Measurements from ENCODE around the gene TDP2. TPM values are rescaled to one million over a fixed set of nuclear protein-coding genes. Genes with fewer than 3 reads are reported as not detected.

Gene TDP2
- total RNA-seq, 1 donor from 2014 or later = 11.5 TPM

DNA sequence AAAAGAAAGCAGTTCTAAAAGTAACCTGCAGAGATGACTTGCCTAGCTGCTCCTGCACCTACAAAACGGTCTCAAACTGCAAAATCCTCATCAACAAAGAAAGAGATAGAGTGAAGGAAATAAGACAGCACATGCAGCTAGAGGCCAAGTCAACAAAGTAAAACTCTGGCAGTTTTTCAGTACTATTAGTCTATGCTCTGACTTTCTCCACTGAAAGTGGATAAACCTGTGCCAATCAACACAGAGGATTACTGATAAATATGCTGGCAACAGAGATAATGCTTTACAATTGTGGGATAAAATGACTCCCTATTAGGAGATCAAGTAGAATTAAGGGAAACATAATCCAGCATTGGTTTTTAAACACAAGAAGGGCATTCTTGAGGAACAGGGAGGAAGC lies 34.1 kb downstream of the TDP2 start:
- no peak overlapping the region for H3K4me3 ChIP-seq (ENCODE audit: low read length in 3 of 3)
- H3K27ac ChIP-seq (ENCODE audit: low read depth, low read length) = no peak overlapping the region
- no peaks in the 10 kb centered on the region for H3K27me3 ChIP-seq (ENCODE audit: control insufficient read depth in 3 of 3, insufficient read depth in 3 of 3, low read length in 3 of 3)
- no peaks in the 10 kb centered on the region for H3K36me3 ChIP-seq (ENCODE audit: control insufficient read depth in 3 of 3, insufficient read depth in 3 of 3, low read length in 3 of 3)
- H3K9me3 ChIP-seq (ENCODE audit: control insufficient read depth in 3 of 3, low read length in 3 of 3) = peaks cover 2 to 11% (median 5%) of the 10 kb centered on the region in 3 donors
- H3K4me1 ChIP-seq (ENCODE audit: control insufficient read depth in 3 of 3, insufficient read depth in 3 of 3, low read length in 3 of 3) = no peaks in the 10 kb centered on the region
- no peak overlapping the region for H3K9ac ChIP-seq (ENCODE audit: low read depth in 1 of 3, low read length in 3 of 3)

DNA sequence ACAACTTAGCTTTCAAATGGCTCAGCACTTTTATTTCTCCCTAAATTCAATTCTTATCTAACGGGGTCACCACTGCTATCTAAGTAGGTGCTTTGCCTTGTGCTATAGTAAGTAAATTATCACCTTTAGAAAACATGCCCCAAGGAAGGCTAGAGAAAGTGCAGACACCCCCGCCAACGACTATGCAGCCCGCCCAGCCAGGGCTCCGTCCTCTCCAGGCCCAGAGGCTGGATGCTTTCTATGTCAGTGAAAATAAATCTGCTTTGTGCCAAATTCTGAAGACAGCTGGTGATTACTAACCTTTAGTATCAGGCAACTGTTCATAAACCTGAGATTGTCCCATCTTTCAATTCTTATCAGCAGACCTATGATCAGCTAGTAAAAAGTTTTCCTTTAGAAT lies 35.0 kb downstream of the TDP2 start:
- peaks cover 0 to 7% (median 5%) of the 10 kb centered on the region in 3 donors for H3K9me3 ChIP-seq (ENCODE audit: control insufficient read depth in 3 of 3, low read length in 3 of 3)
- no peak overlapping the region for H3K27ac ChIP-seq (ENCODE audit: low read depth, low read length)
- H3K4me1 ChIP-seq (ENCODE audit: control insufficient read depth in 3 of 3, insufficient read depth in 3 of 3, low read length in 3 of 3) = no peaks in the 10 kb centered on the region
- H3K36me3 ChIP-seq (ENCODE audit: control insufficient read depth in 3 of 3, insufficient read depth in 3 of 3, low read length in 3 of 3) = no peaks in the 10 kb centered on the region
- H3K27me3 ChIP-seq (ENCODE audit: control insufficient read depth in 3 of 3, insufficient read depth in 3 of 3, low read length in 3 of 3) = no peaks in the 10 kb centered on the region
- H3K4me3 ChIP-seq (ENCODE audit: low read length in 3 of 3) = no peak overlapping the region
- no peak overlapping the region for H3K9ac ChIP-seq (ENCODE audit: low read depth in 1 of 3, low read length in 3 of 3)

DNA sequence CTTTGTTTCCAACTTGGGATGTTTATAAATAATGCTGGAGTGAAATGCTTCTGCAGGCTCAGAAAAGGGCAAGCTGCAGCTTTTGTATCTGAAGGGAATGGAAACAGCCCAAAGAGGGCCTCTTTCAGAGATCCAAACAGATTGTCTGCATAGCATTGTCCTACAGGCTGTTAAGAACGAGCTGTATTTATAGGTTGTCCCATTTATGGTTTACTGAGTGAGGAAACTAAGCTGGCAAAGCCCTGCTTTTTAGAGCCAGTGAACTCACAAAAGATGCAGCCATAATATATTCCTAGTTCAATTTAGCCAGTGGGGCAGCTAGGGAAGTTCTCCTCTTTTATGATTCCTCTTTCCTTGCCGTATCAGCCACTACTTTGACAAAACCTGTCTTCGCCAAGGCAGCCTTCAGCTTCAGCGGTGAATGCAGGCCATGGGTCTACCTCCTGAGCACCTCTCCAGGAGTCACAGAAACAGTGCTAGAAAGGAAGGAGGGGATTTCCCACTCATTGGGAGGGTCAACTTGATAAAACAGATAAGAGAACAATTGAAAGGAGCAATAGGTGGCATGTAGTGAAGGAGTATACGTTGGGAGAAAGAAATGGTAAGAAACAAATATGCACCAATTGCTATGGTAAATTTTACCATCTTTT lies 35.7 kb downstream of the TDP2 start:
- no peak overlapping the region for H3K27ac ChIP-seq (ENCODE audit: low read depth, low read length)
- no peaks in the 10 kb centered on the region for H3K27me3 ChIP-seq (ENCODE audit: control insufficient read depth in 3 of 3, insufficient read depth in 3 of 3, low read length in 3 of 3)
- H3K4me1 ChIP-seq (ENCODE audit: control insufficient read depth in 3 of 3, insufficient read depth in 3 of 3, low read length in 3 of 3) = no peaks in the 10 kb centered on the region
- H3K4me3 ChIP-seq (ENCODE audit: low read length in 3 of 3) = no peak overlapping the region
- no peaks in the 10 kb centered on the region for H3K36me3 ChIP-seq (ENCODE audit: control insufficient read depth in 3 of 3, insufficient read depth in 3 of 3, low read length in 3 of 3)
- H3K9me3 ChIP-seq (ENCODE audit: control insufficient read depth in 3 of 3, low read length in 3 of 3) = peaks cover 0 to 5% (median 4%) of the 10 kb centered on the region in 3 donors
- no peak overlapping the region for H3K9ac ChIP-seq (ENCODE audit: low read depth in 1 of 3, low read length in 3 of 3)

DNA sequence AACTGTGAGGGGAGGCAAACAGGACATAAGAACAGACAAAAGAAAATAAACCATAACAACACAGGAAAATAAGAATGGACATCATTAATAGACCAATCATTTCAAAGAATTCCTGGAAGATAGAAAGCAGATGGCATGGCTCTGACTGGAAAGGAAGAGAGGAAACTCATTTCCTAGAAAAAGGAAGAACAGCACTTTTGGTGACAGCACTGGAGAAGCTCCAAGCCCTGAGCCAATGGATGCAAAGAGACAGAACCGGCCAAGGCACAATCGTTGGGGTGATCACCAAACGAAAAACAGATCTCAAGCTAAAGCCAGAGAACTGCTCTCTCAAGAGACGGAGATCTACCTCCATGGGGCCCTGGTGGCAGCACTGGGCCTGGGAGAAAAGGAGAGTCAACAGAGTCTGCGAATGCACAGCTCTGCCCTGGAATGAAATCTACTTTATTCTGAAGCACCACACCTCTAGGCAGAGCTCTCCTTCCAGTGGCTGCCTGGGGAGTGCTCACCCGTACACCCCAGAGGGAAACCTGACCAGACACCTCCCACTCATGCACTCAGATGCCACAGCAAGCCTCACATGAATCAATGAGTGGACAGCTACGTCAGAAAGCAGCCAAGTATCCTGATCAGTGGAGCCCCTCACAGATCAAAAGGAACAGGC lies 44.9 kb downstream of the TDP2 start:
- H3K36me3 ChIP-seq (ENCODE audit: control insufficient read depth in 3 of 3, insufficient read depth in 3 of 3, low read length in 3 of 3) = no peaks in the 10 kb centered on the region
- H3K9ac ChIP-seq (ENCODE audit: low read depth in 1 of 3, low read length in 3 of 3) = no peak overlapping the region
- H3K9me3 ChIP-seq (ENCODE audit: control insufficient read depth in 3 of 3, low read length in 3 of 3) = no peaks in the 10 kb centered on the region
- no peaks in the 10 kb centered on the region for H3K27me3 ChIP-seq (ENCODE audit: control insufficient read depth in 3 of 3, insufficient read depth in 3 of 3, low read length in 3 of 3)
- H3K27ac ChIP-seq (ENCODE audit: low read depth, low read length) = no peak overlapping the region
- H3K4me3 ChIP-seq (ENCODE audit: low read length in 3 of 3) = no peak overlapping the region
- no peaks in the 10 kb centered on the region for H3K4me1 ChIP-seq (ENCODE audit: control insufficient read depth in 3 of 3, insufficient read depth in 3 of 3, low read length in 3 of 3)

DNA sequence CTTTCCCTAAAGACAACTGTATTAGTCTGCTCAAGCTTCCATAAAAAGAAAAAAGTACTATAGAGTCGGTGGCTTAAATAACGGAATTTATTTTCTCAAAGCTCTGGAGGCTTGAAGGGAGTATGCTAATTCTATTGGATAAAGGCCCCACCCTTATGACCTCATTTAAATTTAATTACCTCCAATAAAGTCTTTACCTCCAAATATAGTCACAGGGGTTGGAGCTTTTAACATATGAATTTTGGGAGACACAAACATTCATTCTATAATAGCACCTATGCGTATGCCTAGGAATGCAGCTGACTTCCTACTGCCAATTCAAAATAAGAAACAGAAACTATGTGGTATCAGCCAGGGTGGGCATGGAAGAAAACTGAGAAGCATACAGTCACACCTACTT lies 46.1 kb downstream of the TDP2 start:
- Histone ChIP-seq H3K9me3 (ENCODE audit: control insufficient read depth in 3 of 3, low read length in 3 of 3) (no peaks in the 10 kb centered on the region), H3K27me3 (ENCODE audit: control insufficient read depth in 3 of 3, insufficient read depth in 3 of 3, low read length in 3 of 3) (no peaks in the 10 kb centered on the region), H3K36me3 (ENCODE audit: control insufficient read depth in 3 of 3, insufficient read depth in 3 of 3, low read length in 3 of 3) (no peaks in the 10 kb centered on the region), H3K27ac (ENCODE audit: low read depth, low read length) (no peak overlapping the region), H3K4me3 (ENCODE audit: low read length in 3 of 3) (no peak overlapping the region), H3K9ac (ENCODE audit: low read depth in 1 of 3, low read length in 3 of 3) (no peak overlapping the region), H3K4me1 (ENCODE audit: control insufficient read depth in 3 of 3, insufficient read depth in 3 of 3, low read length in 3 of 3) (no peaks in the 10 kb centered on the region)

DNA sequence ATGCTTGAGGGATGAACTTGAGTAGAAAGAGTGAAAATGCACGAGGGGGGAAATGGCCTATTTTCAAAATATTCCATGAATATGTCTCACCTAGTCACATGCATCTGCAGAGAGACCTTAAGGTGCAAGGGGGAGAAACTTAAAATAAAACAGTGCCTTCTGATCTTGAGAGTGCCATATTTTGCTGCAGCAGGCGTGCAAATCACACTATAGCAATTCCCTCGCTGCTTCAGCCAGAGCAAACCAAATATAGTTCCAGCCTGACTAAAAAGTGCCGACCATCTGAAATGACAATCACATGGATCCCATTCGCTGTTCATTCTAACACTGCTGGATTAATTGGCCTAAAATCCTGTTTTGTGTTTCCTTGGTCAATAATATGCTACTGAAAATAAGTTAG lies 47.0 kb downstream of the TDP2 start:
- no peaks in the 10 kb centered on the region for H3K27me3 ChIP-seq (ENCODE audit: control insufficient read depth in 3 of 3, insufficient read depth in 3 of 3, low read length in 3 of 3)
- no peak overlapping the region for H3K4me3 ChIP-seq (ENCODE audit: low read length in 3 of 3)
- H3K4me1 ChIP-seq (ENCODE audit: control insufficient read depth in 3 of 3, insufficient read depth in 3 of 3, low read length in 3 of 3) = no peaks in the 10 kb centered on the region
- H3K9me3 ChIP-seq (ENCODE audit: control insufficient read depth in 3 of 3, low read length in 3 of 3) = no peaks in the 10 kb centered on the region
- H3K27ac ChIP-seq (ENCODE audit: low read depth, low read length) = no peak overlapping the region
- H3K9ac ChIP-seq (ENCODE audit: low read depth in 1 of 3, low read length in 3 of 3) = no peak overlapping the region
- H3K36me3 ChIP-seq (ENCODE audit: control insufficient read depth in 3 of 3, insufficient read depth in 3 of 3, low read length in 3 of 3) = no peaks in the 10 kb centered on the region

DNA sequence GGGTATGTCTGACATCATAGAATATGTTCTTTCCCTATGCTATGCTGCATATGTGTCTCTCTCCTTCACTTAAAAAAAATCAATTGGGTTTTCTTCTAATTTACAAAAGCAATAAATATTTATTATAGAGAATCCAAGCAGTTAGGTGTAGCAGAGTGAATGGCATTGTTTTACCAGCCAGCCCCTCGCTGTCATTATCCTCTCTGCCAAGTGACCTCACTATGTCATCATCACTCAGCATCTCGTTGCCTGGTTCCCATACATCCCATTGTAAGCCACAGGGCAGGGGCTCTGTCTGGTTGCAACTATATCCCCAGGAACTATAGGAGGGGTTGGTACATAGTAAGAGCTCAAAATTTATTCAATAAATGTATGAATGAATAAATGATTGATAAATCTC lies 52.1 kb downstream of the TDP2 start:
- Histone ChIP-seq H3K9me3 (ENCODE audit: control insufficient read depth in 3 of 3, low read length in 3 of 3) (no peaks in the 10 kb centered on the region), H3K27ac (ENCODE audit: low read depth, low read length) (no peak overlapping the region), H3K27me3 (ENCODE audit: control insufficient read depth in 3 of 3, insufficient read depth in 3 of 3, low read length in 3 of 3) (peaks cover 0 to 5% (median 0%) of the 10 kb centered on the region in 3 donors), H3K4me3 (ENCODE audit: low read length in 3 of 3) (no peak overlapping the region), H3K36me3 (ENCODE audit: control insufficient read depth in 3 of 3, insufficient read depth in 3 of 3, low read length in 3 of 3) (no peaks in the 10 kb centered on the region), H3K9ac (ENCODE audit: low read depth in 1 of 3, low read length in 3 of 3) (no peak overlapping the region), H3K4me1 (ENCODE audit: control insufficient read depth in 3 of 3, insufficient read depth in 3 of 3, low read length in 3 of 3) (no peaks in the 10 kb centered on the region)

DNA sequence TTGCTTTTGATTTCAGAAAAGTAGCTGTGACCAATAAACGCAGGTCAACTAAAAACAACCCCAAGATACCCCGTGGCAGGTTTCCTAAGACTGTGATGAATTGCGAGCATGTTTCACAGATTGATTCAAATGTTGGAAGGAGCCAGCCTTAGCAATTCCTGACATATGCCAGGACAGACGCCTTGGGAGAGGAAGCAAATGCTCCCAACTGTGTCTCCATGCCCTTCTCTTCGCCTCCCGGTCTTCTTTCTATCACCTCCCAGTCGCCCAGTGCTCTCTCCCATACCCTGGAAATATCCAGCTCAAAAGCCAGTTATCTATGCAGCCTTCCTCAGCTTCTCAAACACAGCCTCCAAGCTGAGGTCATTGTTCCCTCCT lies 52.7 kb downstream of the TDP2 start:
- Histone ChIP-seq H3K4me3 (ENCODE audit: low read length in 3 of 3) (no peak overlapping the region), H3K27me3 (ENCODE audit: control insufficient read depth in 3 of 3, insufficient read depth in 3 of 3, low read length in 3 of 3) (peaks cover 0 to 5% (median 0%) of the 10 kb centered on the region in 3 donors), H3K36me3 (ENCODE audit: control insufficient read depth in 3 of 3, insufficient read depth in 3 of 3, low read length in 3 of 3) (no peaks in the 10 kb centered on the region), H3K27ac (ENCODE audit: low read depth, low read length) (no peak overlapping the region), H3K9ac (ENCODE audit: low read depth in 1 of 3, low read length in 3 of 3) (no peak overlapping the region), H3K9me3 (ENCODE audit: control insufficient read depth in 3 of 3, low read length in 3 of 3) (no peaks in the 10 kb centered on the region), H3K4me1 (ENCODE audit: control insufficient read depth in 3 of 3, insufficient read depth in 3 of 3, low read length in 3 of 3) (no peaks in the 10 kb centered on the region)

DNA sequence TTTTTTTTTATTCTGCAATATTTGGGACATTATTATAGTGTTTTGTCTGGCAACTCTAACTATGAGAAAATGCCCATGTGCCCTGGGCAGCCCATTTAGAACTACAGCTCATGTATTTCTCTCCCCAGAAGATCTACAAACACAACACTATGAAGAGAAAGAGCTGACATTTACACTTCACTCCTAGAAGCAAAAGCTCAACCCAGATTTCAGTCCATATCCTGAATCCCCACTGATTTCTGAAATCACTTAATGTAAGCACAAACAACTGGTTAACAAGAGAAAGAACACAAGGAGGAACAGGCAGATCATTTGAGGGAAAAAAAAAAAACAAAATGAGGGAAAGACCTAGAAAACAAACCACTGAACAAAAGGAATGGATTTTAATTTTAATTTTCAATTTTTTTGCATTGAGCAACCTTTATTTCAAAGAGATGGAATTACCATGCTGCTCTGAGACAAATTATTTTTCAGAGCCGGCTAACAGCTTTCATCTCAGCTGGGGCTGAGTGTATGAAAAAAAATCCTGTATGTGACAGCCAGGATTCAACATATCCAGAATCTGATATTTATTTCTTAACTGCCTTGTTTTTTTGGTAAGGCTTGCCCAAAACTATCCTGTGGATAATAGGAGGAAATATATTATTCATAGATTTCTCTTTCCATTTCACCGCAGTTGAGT lies 53.2 kb downstream of the TDP2 start:
- Histone ChIP-seq H3K36me3 (ENCODE audit: control insufficient read depth in 3 of 3, insufficient read depth in 3 of 3, low read length in 3 of 3) (no peaks in the 10 kb centered on the region), H3K4me1 (ENCODE audit: control insufficient read depth in 3 of 3, insufficient read depth in 3 of 3, low read length in 3 of 3) (no peaks in the 10 kb centered on the region), H3K4me3 (ENCODE audit: low read length in 3 of 3) (no peak overlapping the region), H3K27ac (ENCODE audit: low read depth, low read length) (no peak overlapping the region), H3K9ac (ENCODE audit: low read depth in 1 of 3, low read length in 3 of 3) (peak overlapping the region in 1 of 3 donors; percentile 8), H3K27me3 (ENCODE audit: control insufficient read depth in 3 of 3, insufficient read depth in 3 of 3, low read length in 3 of 3) (peaks cover 0 to 5% (median 0%) of the 10 kb centered on the region in 3 donors), H3K9me3 (ENCODE audit: control insufficient read depth in 3 of 3, low read length in 3 of 3) (no peaks in the 10 kb centered on the region)

DNA sequence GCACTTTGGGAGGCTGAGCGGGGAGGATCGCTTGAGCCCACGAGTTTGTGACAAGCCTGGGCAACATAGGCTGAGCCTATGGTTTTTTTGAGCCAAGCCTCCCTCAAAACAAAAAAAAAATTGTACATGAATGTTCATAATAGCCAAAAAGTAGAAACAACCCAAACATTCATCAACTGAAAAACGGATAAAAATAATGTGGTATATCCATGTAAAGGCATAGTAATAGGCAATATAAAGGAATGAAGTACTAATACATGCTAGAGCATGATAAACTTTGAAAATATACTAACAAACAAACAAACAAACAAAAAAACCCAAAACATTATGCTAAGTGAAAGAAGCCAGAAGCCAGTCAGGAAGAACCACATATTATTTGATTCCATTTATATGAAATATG lies 56.0 kb downstream of the TDP2 start:
- H3K4me3 ChIP-seq (ENCODE audit: low read length in 3 of 3) = no peak overlapping the region
- H3K27me3 ChIP-seq (ENCODE audit: control insufficient read depth in 3 of 3, insufficient read depth in 3 of 3, low read length in 3 of 3) = peaks cover 0 to 5% (median 0%) of the 10 kb centered on the region in 3 donors
- H3K36me3 ChIP-seq (ENCODE audit: control insufficient read depth in 3 of 3, insufficient read depth in 3 of 3, low read length in 3 of 3) = no peaks in the 10 kb centered on the region
- H3K9me3 ChIP-seq (ENCODE audit: control insufficient read depth in 3 of 3, low read length in 3 of 3) = no peaks in the 10 kb centered on the region
- H3K27ac ChIP-seq (ENCODE audit: low read depth, low read length) = no peak overlapping the region
- no peak overlapping the region for H3K9ac ChIP-seq (ENCODE audit: low read depth in 1 of 3, low read length in 3 of 3)
- H3K4me1 ChIP-seq (ENCODE audit: control insufficient read depth in 3 of 3, insufficient read depth in 3 of 3, low read length in 3 of 3) = no peaks in the 10 kb centered on the region

Measured in skeletal muscle tissue (tissue), 4 donors.